Measurements from ENCODE around the gene NAE1. TPM values are rescaled to one million over a fixed set of nuclear protein-coding genes. Genes with fewer than 3 reads are reported as not detected.

Gene NAE1
- polyA plus RNA-seq, 1 donor (not counting 4 experiments of a cell fraction or from before 2014, with no cell fraction given): 113 TPM

DNA sequence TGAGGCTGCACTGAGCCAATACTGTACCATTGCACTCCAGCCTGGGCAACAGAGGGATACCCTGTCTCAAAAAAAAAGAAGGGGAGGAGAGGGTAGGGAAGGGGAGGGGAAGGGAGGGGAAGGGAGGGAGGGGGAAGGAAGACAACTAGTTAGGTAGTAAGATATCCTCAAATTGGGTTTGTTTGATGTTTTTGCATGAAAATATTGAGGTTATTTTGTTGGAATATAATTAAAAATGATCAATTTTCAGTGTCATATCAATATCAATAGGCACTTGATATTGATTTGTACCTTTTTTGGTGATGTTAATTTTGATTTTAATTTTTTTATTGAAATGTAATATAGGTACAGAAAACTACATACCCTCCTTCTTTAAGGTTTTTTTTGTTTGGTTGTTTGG is 32.9 kb upstream of the NAE1 start:
- Histone ChIP-seq H3K27ac (ENCODE audit: control insufficient read depth, insufficient read depth, low read length) (no peak overlapping the region), H3K9me1 (ENCODE audit: control insufficient read depth, extremely low read depth, insufficient read depth, low read length) (no peaks in the 10 kb centered on the region), H4K20me1 (ENCODE audit: control insufficient read depth, extremely low read depth, insufficient read depth, low read length) (no peaks in the 10 kb centered on the region), H3K9ac (ENCODE audit: control insufficient read depth, extremely low read depth, insufficient read depth, low read length) (no peak overlapping the region), H3K4me2 (ENCODE audit: control insufficient read depth, extremely low read depth, insufficient read depth, low read depth, low read length) (no peak overlapping the region), H3K36me3 (ENCODE audit: control insufficient read depth in 2 of 2, extremely low read depth in 1 of 2, insufficient read depth in 2 of 2, low read length in 2 of 2) (no peaks in the 10 kb centered on the region), H2AFZ (ENCODE audit: control insufficient read depth, low read length) (no peak overlapping the region), H3K4me1 (ENCODE audit: control insufficient read depth, extremely low read depth, insufficient read depth, low read length) (peaks cover 3% of the 10 kb centered on the region), H3K79me2 (ENCODE audit: control insufficient read depth, insufficient read depth, low read length) (no peaks in the 10 kb centered on the region), H3K27me3 (ENCODE audit: control insufficient read depth, extremely low read depth, insufficient read depth, low read length) (no peaks in the 10 kb centered on the region), H3K4me3 (ENCODE audit: control insufficient read depth in 2 of 3, extremely low read depth in 1 of 3, insufficient read depth in 2 of 3, low read depth in 1 of 3, low read length in 3 of 3) (no peak overlapping the region), H3K9me3 (ENCODE audit: control insufficient read depth, low read depth, low read length) (no peaks in the 10 kb centered on the region)
- TF ChIP-seq, protein P1, sequence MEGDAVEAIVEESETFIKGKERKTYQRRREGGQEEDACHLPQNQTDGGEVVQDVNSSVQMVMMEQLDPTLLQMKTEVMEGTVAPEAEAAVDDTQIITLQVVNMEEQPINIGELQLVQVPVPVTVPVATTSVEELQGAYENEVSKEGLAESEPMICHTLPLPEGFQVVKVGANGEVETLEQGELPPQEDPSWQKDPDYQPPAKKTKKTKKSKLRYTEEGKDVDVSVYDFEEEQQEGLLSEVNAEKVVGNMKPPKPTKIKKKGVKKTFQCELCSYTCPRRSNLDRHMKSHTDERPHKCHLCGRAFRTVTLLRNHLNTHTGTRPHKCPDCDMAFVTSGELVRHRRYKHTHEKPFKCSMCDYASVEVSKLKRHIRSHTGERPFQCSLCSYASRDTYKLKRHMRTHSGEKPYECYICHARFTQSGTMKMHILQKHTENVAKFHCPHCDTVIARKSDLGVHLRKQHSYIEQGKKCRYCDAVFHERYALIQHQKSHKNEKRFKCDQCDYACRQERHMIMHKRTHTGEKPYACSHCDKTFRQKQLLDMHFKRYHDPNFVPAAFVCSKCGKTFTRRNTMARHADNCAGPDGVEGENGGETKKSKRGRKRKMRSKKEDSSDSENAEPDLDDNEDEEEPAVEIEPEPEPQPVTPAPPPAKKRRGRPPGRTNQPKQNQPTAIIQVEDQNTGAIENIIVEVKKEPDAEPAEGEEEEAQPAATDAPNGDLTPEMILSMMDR (optimal IDR thresholded peaks at IDR 0.05 in 1 of 3, IDR thresholded peaks at IDR 0.05 in 1 of 3, conservative IDR thresholded peaks at IDR 0.05 in 1 of 3; ENCODE audit: extremely low read depth in 1 of 3, insufficient read depth in 2 of 3, low read length in 3 of 3): no peak
- no peak for TF ChIP-seq EZH2 (IDR thresholded peaks at IDR 0.05; ENCODE audit: low read length)
- no peak for FAIRE-seq
- no peak for DNase-seq (ENCODE audit: low read depth, low spot score)
- dilution Hi-C loops (cut with MboI; ENCODE audit: extremely low pct_ligation_motif_present, low sequenced_read_pairs): no loop called here

DNA sequence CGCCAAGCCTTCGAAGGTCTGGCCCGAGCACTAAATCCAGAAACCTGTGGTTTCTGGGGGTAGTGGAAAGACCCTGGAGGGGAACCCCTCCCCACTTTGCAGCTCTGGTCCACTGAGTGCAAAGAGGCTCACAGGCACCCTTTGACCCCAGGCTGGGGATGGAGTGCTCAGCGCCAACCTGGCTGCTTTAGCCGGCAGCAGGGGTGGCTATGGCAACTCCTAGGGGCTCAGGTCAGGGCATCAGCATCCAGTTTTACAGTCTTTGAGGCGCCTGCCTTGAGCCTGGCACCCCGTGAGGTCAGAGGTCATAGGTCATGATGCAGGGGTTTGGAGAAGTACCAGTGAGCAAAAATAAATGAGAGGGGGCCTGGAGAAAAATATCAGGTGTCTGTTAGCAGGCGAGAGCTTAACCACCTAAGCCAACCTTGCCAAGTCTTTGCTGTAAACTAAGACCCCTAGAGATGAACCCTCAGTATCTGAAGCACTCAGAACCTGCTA is 31.3 kb upstream of the NAE1 start:
- Histone ChIP-seq H3K9me3 (ENCODE audit: control insufficient read depth, low read depth, low read length) (no peaks in the 10 kb centered on the region), H3K36me3 (ENCODE audit: control insufficient read depth in 2 of 2, extremely low read depth in 1 of 2, insufficient read depth in 2 of 2, low read length in 2 of 2) (no peaks in the 10 kb centered on the region), H3K4me2 (ENCODE audit: control insufficient read depth, extremely low read depth, insufficient read depth, low read depth, low read length) (no peak overlapping the region), H4K20me1 (ENCODE audit: control insufficient read depth, extremely low read depth, insufficient read depth, low read length) (no peaks in the 10 kb centered on the region), H3K4me3 (ENCODE audit: control insufficient read depth in 2 of 3, extremely low read depth in 1 of 3, insufficient read depth in 2 of 3, low read depth in 1 of 3, low read length in 3 of 3) (no peak overlapping the region), H3K4me1 (ENCODE audit: control insufficient read depth, extremely low read depth, insufficient read depth, low read length) (no peaks in the 10 kb centered on the region), H3K79me2 (ENCODE audit: control insufficient read depth, insufficient read depth, low read length) (no peaks in the 10 kb centered on the region), H3K27ac (ENCODE audit: control insufficient read depth, insufficient read depth, low read length) (no peak overlapping the region), H3K9me1 (ENCODE audit: control insufficient read depth, extremely low read depth, insufficient read depth, low read length) (no peaks in the 10 kb centered on the region), H3K9ac (ENCODE audit: control insufficient read depth, extremely low read depth, insufficient read depth, low read length) (no peak overlapping the region), H2AFZ (ENCODE audit: control insufficient read depth, low read length) (no peak overlapping the region), H3K27me3 (ENCODE audit: control insufficient read depth, extremely low read depth, insufficient read depth, low read length) (no peaks in the 10 kb centered on the region)
- FAIRE-seq (no peak), DNase-seq (ENCODE audit: low read depth, low spot score) (no peak)
- dilution Hi-C loops (cut with MboI; ENCODE audit: extremely low pct_ligation_motif_present, low sequenced_read_pairs): no loop called here
- TF ChIP-seq, protein P1 (optimal IDR thresholded peaks at IDR 0.05 in 1 of 3, IDR thresholded peaks at IDR 0.05 in 1 of 3, conservative IDR thresholded peaks at IDR 0.05 in 1 of 3; ENCODE audit: extremely low read depth in 1 of 3, insufficient read depth in 2 of 3, low read length in 3 of 3): no peak

All from keratinocyte (primary cell).